Stimulated activated memory B cell treated with anti-CD40 and anti-IgM and Interleukin-4, amounts not matched to agents 10 μg/mL and 1 μg/mL and 100 μg/mL, for 72 hours (primary cell): ENCODE measurements around the gene ARL5C.

ENCODE experiments used
- ATAC-seq: fragments of 150-1000 bp; cut with Tn5 transposase; 2 replicates; pipeline ENCODE4 v1.10.0; 2021
- H3K27ac Mint-ChIP-seq: one replicate; pipeline ENCODE4 v1.8.0; 2022; ENCODE audit warnings: mild to moderate bottlenecking, mixed read lengths
- H3K27me3 Mint-ChIP-seq: one replicate; pipeline ENCODE4 v1.8.0; 2022; ENCODE audit warnings: mixed read lengths
- H3K36me3 Mint-ChIP-seq: one replicate; pipeline ENCODE4 v1.8.0; 2022; ENCODE audit warnings: mixed read lengths
- H3K4me1 Mint-ChIP-seq: one replicate; pipeline ENCODE4 v1.8.0; 2022; ENCODE audit warnings: mixed read lengths
- H3K4me3 Mint-ChIP-seq: one replicate; pipeline ENCODE4 v1.8.0; 2022; ENCODE audit warnings: mild to moderate bottlenecking, moderate library complexity, mixed read lengths
- H3K9me3 Mint-ChIP-seq: one replicate; pipeline ENCODE4 v1.8.0; 2022; ENCODE audit warnings: mixed read lengths

ARL5C gene

GRCh38 chr17:39197380-39198185 lies 31.6 kb upstream of the ARL5C start, which contains the start of gene CACNB1:
Gene CACNB1 (minus strand): TSS chr17:39197669. CDS start chr17:39197495, 174 bp downstream.
- peak; percentile 57 for ATAC-seq
- H3K27ac Mint-ChIP-seq: peak within 1 kb of the TSS; percentile 65
- peaks cover 46% of the 10 kb centered on the region for H3K4me1 Mint-ChIP-seq
- H3K4me3 Mint-ChIP-seq: peak within 1 kb of the TSS; percentile 87
- H3K36me3 Mint-ChIP-seq: peaks cover 25% of the 10 kb centered on the region
- no peaks in the 10 kb centered on the region for H3K9me3 Mint-ChIP-seq
- no peaks in the 10 kb centered on the region for H3K27me3 Mint-ChIP-seq

GRCh38 chr17:39196808-39197291 lies 30.9 kb upstream of the ARL5C start:
- peaks cover 40% of the 10 kb centered on the region for H3K4me1 Mint-ChIP-seq
- peak overlapping the region; percentile 87 for H3K4me3 Mint-ChIP-seq

GRCh38 chr17:39196241-39196807 lies 30.4 kb upstream of the ARL5C start:
- Mint-ChIP-seq H3K4me3 (peak overlapping the region; percentile 63), H3K36me3 (peaks cover 18% of the 10 kb centered on the region), H3K9me3 (no peaks in the 10 kb centered on the region), H3K4me1 (peaks cover 35% of the 10 kb centered on the region), H3K27ac (peak overlapping the region; percentile 65), H3K27me3 (no peaks in the 10 kb centered on the region)
- ATAC-seq: no peak

More at GRCh38 chr17:39196808-39197291, 30.9 kb upstream of the ARL5C start:
- H3K27ac Mint-ChIP-seq: peak overlapping the region; percentile 65
- no peaks in the 10 kb centered on the region for H3K9me3 Mint-ChIP-seq
- no peak for ATAC-seq
- peaks cover 23% of the 10 kb centered on the region for H3K36me3 Mint-ChIP-seq
- no peaks in the 10 kb centered on the region for H3K27me3 Mint-ChIP-seq

- Mint-ChIP-seq H3K4me1 (peaks cover 29% of the 10 kb centered on the region), H3K27me3 (no peaks in the 10 kb centered on the region), H3K9me3 (no peaks in the 10 kb centered on the region), H3K36me3 (peaks cover 12% of the 10 kb centered on the region), H3K27ac (peak overlapping the region; percentile 2), H3K4me3 (peak overlapping the region; percentile 63)
- ATAC-seq: peak; percentile 35
Observed at GRCh38 chr17:39195568-39196160, 29.7 kb upstream of the ARL5C start.

GRCh38 chr17:39194985-39195524 lies 29.1 kb upstream of the ARL5C start:
- H3K4me1 Mint-ChIP-seq: peaks cover 25% of the 10 kb centered on the region
- peak overlapping the region; percentile 2 for H3K27ac Mint-ChIP-seq
- H3K4me3 Mint-ChIP-seq: no peak overlapping the region

GRCh38 chr17:39194089-39194984 lies 28.4 kb upstream of the ARL5C start:
- no peaks in the 10 kb centered on the region for H3K27me3 Mint-ChIP-seq
- H3K4me3 Mint-ChIP-seq: no peak overlapping the region
- ATAC-seq: no peak
- H3K9me3 Mint-ChIP-seq: no peaks in the 10 kb centered on the region
- no peak overlapping the region for H3K27ac Mint-ChIP-seq
- H3K36me3 Mint-ChIP-seq: peaks cover 7% of the 10 kb centered on the region
- H3K4me1 Mint-ChIP-seq: peaks cover 18% of the 10 kb centered on the region

More at GRCh38 chr17:39194985-39195524, 29.1 kb upstream of the ARL5C start:
- H3K36me3 Mint-ChIP-seq: peaks cover 8% of the 10 kb centered on the region
- no peak for ATAC-seq
- H3K9me3 Mint-ChIP-seq: no peaks in the 10 kb centered on the region
- no peaks in the 10 kb centered on the region for H3K27me3 Mint-ChIP-seq

- Mint-ChIP-seq H3K4me3 (no peak overlapping the region), H3K27me3 (no peaks in the 10 kb centered on the region), H3K4me1 (peaks cover 17% of the 10 kb centered on the region), H3K9me3 (no peaks in the 10 kb centered on the region), H3K36me3 (peaks cover 7% of the 10 kb centered on the region), H3K27ac (no peak overlapping the region)
- ATAC-seq: no peak
Observed at GRCh38 chr17:39193346-39193745, 27.4 kb upstream of the ARL5C start.

GRCh38 chr17:39192901-39193300 lies 26.9 kb upstream of the ARL5C start:
- H3K36me3 Mint-ChIP-seq: peaks cover 7% of the 10 kb centered on the region
- H3K27me3 Mint-ChIP-seq: no peaks in the 10 kb centered on the region
- H3K4me1 Mint-ChIP-seq: peaks cover 14% of the 10 kb centered on the region
- ATAC-seq: no peak
- H3K9me3 Mint-ChIP-seq: no peaks in the 10 kb centered on the region
- H3K4me3 Mint-ChIP-seq: no peak overlapping the region
- no peak overlapping the region for H3K27ac Mint-ChIP-seq

- Mint-ChIP-seq H3K27me3 (no peaks in the 10 kb centered on the region), H3K4me1 (peaks cover 12% of the 10 kb centered on the region), H3K4me3 (no peak overlapping the region), H3K9me3 (no peaks in the 10 kb centered on the region), H3K36me3 (peaks cover 15% of the 10 kb centered on the region), H3K27ac (no peak overlapping the region)
- no peak for ATAC-seq
Observed at GRCh38 chr17:39191750-39192510, 26.0 kb upstream of the ARL5C start.

- no peak for ATAC-seq
- H3K4me3 Mint-ChIP-seq: no peak overlapping the region
- peaks cover 38% of the 10 kb centered on the region for H3K36me3 Mint-ChIP-seq
- H3K27ac Mint-ChIP-seq: no peak overlapping the region
- H3K27me3 Mint-ChIP-seq: no peaks in the 10 kb centered on the region
- H3K9me3 Mint-ChIP-seq: no peaks in the 10 kb centered on the region
- no peaks in the 10 kb centered on the region for H3K4me1 Mint-ChIP-seq
Observed at GRCh38 chr17:39187152-39187830, 21.3 kb upstream of the ARL5C start.

GRCh38 chr17:39186481-39187002 lies 20.6 kb upstream of the ARL5C start:
- Mint-ChIP-seq H3K27ac (no peak overlapping the region), H3K4me1 (no peaks in the 10 kb centered on the region), H3K9me3 (no peaks in the 10 kb centered on the region), H3K36me3 (peaks cover 36% of the 10 kb centered on the region), H3K27me3 (no peaks in the 10 kb centered on the region), H3K4me3 (no peak overlapping the region)
- no peak for ATAC-seq

GRCh38 chr17:39183720-39184119 lies 17.8 kb upstream of the ARL5C start:
- no peak for ATAC-seq
- H3K9me3 Mint-ChIP-seq: no peaks in the 10 kb centered on the region
- H3K36me3 Mint-ChIP-seq: peaks cover 36% of the 10 kb centered on the region
- H3K4me1 Mint-ChIP-seq: no peaks in the 10 kb centered on the region
- H3K27ac Mint-ChIP-seq: no peak overlapping the region
- H3K4me3 Mint-ChIP-seq: no peak overlapping the region
- H3K27me3 Mint-ChIP-seq: no peaks in the 10 kb centered on the region

GRCh38 chr17:39183045-39183444 lies 17.1 kb upstream of the ARL5C start:
- no peak for ATAC-seq
- Mint-ChIP-seq H3K9me3 (no peaks in the 10 kb centered on the region), H3K4me1 (no peaks in the 10 kb centered on the region), H3K4me3 (no peak overlapping the region), H3K27me3 (no peaks in the 10 kb centered on the region), H3K27ac (no peak overlapping the region), H3K36me3 (peaks cover 37% of the 10 kb centered on the region)
